Osteocyte (in vitro differentiated cells): ENCODE data around the gene COPS6. TPM values are rescaled to one million over a fixed set of nuclear protein-coding genes. Genes with fewer than 3 reads are reported as not detected.

Source experiments
- DNase-seq: peaks from one replicate; pipeline ENCODE4 v3.0.0; 2021; ENCODE audit warnings: mixed read lengths; ENCODE audit not compliant: unreplicated experiment; ENCODE audit errors: extremely low spot score
- H3K27ac Mint-ChIP-seq: one replicate; pipeline ENCODE4 v1.8.0; 2021; ENCODE audit warnings: mild to moderate bottlenecking, mixed read lengths; ENCODE audit not compliant: unreplicated experiment
- H3K27me3 Mint-ChIP-seq: one replicate; pipeline ENCODE4 v1.8.0; 2021; ENCODE audit warnings: mixed read lengths; ENCODE audit not compliant: unreplicated experiment
- H3K36me3 Mint-ChIP-seq: one replicate; pipeline ENCODE4 v1.8.0; 2021; ENCODE audit warnings: mixed read lengths; ENCODE audit not compliant: unreplicated experiment
- H3K4me1 Mint-ChIP-seq: one replicate; pipeline ENCODE4 v1.8.0; 2021; ENCODE audit warnings: mixed read lengths; ENCODE audit not compliant: unreplicated experiment
- H3K4me3 Mint-ChIP-seq: one replicate; pipeline ENCODE4 v1.8.0; 2021; ENCODE audit warnings: mild to moderate bottlenecking, moderate library complexity, mixed read lengths; ENCODE audit not compliant: unreplicated experiment
- H3K9me3 Mint-ChIP-seq: one replicate; pipeline ENCODE4 v1.8.0; 2021; ENCODE audit warnings: mixed read lengths; ENCODE audit not compliant: unreplicated experiment
- total RNA-seq: library from RNA; stranded (reverse); gene quantifications from 2 replicates; pipeline ENCODE4 v1.2.1, GENCODE V29; 2021
- TF ChIP-seq, protein P1 (sequence below): fragments of 200-600 bp; sonication (generic); IDR thresholded peaks from 2 replicates; pipeline ENCODE4 v1.5.0; 2021; ENCODE audit warnings: antibody characterized with exemption, mild to moderate bottlenecking, moderate library complexity

COPS6 gene
- total RNA-seq, 1 donor from 2014 or later: 93.7 TPM

DNA sequence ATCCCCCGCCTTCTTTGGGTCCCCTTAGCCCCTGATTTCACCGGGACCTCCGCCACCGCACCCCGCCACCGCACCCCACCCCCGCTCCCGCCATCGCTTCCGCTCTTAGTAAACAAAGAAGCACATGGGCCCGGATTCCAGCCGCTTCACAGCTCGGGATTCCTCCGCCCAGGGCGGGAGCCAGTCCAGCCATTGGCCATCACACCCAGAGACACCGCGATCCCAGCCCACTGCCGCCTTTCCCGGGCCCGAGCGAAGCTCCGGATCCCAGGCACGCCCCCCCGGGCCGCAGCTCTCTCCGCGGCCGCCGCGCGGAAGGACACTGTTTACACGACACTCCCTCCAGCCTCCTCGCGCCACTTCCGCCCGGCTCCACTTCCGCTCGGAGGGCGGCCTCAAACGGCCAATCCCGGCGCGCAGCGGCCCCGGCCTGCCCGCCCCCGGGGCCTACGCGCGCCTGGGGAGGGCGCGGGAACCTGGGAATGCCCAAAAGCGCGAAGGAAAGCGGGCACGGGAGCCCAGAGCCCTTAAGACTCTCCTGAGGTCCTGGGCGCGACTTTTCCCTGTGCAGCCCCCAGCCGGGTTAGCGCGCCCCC lies 11.7 kb downstream of the COPS6 start:
- Mint-ChIP-seq H3K27ac (peak overlapping the region; percentile 98), H3K36me3 (peaks cover 36% of the 10 kb centered on the region), H3K9me3 (no peaks in the 10 kb centered on the region), H3K4me1 (peaks cover 31% of the 10 kb centered on the region), H3K4me3 (peak overlapping the region; percentile 91), H3K27me3 (no peaks in the 10 kb centered on the region)
- peak; percentile 99 for DNase-seq
- TF ChIP-seq, protein P1, sequence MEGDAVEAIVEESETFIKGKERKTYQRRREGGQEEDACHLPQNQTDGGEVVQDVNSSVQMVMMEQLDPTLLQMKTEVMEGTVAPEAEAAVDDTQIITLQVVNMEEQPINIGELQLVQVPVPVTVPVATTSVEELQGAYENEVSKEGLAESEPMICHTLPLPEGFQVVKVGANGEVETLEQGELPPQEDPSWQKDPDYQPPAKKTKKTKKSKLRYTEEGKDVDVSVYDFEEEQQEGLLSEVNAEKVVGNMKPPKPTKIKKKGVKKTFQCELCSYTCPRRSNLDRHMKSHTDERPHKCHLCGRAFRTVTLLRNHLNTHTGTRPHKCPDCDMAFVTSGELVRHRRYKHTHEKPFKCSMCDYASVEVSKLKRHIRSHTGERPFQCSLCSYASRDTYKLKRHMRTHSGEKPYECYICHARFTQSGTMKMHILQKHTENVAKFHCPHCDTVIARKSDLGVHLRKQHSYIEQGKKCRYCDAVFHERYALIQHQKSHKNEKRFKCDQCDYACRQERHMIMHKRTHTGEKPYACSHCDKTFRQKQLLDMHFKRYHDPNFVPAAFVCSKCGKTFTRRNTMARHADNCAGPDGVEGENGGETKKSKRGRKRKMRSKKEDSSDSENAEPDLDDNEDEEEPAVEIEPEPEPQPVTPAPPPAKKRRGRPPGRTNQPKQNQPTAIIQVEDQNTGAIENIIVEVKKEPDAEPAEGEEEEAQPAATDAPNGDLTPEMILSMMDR: no peak

DNA sequence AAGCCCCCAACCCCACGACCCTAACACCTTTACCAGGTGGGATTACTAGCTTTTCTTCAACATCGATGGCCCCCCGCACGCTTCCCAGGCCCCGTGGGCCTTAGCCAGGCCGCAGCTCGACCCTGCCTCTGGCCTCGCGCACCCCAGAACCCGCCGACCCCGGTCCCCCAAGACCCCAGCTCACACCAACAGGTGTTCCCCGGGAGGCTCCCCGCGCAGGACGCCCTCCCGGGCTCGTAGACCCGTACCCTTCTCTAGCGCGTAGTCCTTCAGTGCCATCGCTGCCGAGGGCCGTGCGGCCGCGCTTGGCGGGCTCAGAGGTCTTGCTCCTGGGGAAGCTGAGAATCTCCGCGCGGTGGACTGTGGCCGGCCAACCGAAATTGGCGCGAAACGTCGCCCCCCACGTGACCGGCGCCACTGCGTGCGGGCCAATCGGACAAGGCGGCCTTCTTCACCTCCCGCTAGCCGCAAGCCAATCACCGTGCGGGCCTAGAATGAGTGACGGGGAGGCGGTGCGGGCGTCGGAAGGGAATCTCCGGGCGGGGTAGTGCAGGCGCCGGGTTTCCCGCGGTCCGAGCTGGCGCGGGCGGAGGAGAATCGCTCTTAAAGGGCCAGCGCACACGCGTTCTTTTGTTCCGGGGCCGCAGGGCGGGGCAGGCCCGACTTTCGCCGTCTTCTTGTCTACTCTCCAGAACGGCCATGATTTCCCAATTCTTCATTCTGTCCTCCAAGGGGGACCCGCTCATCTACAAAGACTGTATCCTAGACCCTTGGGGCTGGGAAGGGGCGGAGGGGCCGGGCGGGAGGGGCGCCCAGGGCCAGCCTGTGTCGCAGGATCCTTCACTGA lies 12.5 kb downstream of the COPS6 start, which contains the start of the genes AP4M1 and MCM7:
TSS of gene AP4M1 (plus strand) at position 628 of the 847 bp plus-strand sequence. CDS start at position 700, 72 bp downstream.
TSS of gene MCM7 (minus strand) at position 382 of the 847 bp plus-strand sequence. CDS start at position 279, 103 bp downstream.
- peak; percentile 99 for DNase-seq

DNA sequence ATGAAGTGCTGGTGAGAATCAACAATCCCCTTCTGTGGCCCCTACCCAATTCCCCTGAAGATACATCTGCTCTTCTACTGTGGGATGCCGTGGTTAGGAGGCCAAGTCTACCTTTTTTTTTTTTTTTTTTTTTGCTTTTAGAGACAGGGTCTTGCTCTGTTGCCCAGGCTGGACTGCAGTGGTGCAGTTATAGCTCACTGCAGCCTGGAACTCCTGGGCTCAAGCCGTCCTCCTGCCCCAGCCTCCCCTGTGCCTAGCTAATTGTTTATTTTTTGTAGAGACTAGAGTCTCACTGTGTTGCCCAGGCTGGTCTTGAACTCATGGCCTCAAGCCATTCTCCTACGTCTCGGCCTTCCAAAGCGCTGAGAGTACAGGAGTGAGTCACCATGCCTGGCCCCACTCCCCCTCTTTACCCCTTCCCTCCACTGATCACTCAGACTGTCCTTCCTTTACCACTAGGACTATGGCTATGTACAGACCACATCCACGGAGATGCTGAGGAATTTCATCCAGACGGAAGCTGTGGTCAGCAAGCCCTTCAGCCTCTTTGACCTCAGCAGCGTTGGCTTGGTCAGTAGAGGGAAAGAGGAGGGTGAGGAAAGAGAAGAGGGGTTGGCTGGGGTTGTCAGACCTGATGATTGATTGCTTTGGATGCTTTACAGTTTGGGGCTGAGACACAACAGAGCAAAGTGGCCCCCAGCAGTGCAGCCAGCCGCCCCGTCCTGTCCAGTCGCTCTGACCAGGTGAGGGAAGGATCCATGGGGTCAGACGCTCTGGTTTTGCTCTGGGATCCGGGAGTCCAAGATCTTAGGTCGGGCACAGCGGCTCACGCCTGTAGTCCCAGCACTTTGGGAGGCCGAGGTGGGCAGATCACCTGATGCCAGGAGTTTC lies 14.4 kb downstream of the COPS6 start:
- peaks cover 29% of the 10 kb centered on the region for H3K4me1 Mint-ChIP-seq
- H3K9me3 Mint-ChIP-seq: no peaks in the 10 kb centered on the region
- H3K36me3 Mint-ChIP-seq: peaks cover 30% of the 10 kb centered on the region
- peak overlapping the region; percentile 91 for H3K4me3 Mint-ChIP-seq
- TF ChIP-seq, protein P1: no peak
- no peaks in the 10 kb centered on the region for H3K27me3 Mint-ChIP-seq
- H3K27ac Mint-ChIP-seq: peak overlapping the region; percentile 98
- no peak for DNase-seq

More for the DNA sequence above, 12.5 kb downstream of the COPS6 start, which contains the start of the genes AP4M1 and MCM7:
- peaks cover 33% of the 10 kb centered on the region for H3K36me3 Mint-ChIP-seq
- peak within 1 kb of the TSS; percentile 91 for H3K4me3 Mint-ChIP-seq
- H3K27me3 Mint-ChIP-seq: no peaks in the 10 kb centered on the region
- peaks cover 29% of the 10 kb centered on the region for H3K4me1 Mint-ChIP-seq
- peak within 1 kb of the TSS; percentile 98 for H3K27ac Mint-ChIP-seq
- H3K9me3 Mint-ChIP-seq: no peaks in the 10 kb centered on the region
- TF ChIP-seq, protein P1: no peak

DNA sequence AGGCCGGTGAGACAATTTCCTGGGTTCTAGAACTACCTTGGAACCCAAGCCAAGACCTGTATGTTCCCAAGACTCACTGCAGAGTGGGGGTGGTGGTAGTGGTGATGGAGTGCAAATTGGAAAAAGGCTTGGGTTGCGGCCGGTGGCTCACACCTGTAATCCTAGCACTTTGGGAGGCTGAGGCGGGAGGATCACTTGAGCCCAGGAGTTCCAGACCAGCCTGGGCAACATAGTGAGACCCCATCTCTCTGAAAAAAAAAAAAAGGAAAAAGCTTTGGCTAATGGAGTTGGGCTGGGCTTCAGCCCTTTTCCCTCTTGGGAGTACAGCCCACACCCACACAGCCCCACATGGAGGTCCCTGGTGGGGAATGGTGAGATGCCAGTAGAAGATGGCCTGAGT lies 16.8 kb downstream of the COPS6 start:
- Mint-ChIP-seq H3K9me3 (no peaks in the 10 kb centered on the region), H3K4me1 (peaks cover 10% of the 10 kb centered on the region), H3K27ac (no peak overlapping the region), H3K27me3 (no peaks in the 10 kb centered on the region), H3K36me3 (peaks cover 19% of the 10 kb centered on the region), H3K4me3 (no peak overlapping the region)
- TF ChIP-seq, protein P1: no peak
- no peak for DNase-seq
